Activated CD4-positive, alpha-beta T cell treated with anti-CD3 and anti-CD28 coated beads, Interleukin-2, amount 50 U/mL, for 4 hours (primary cell): ENCODE results near the gene CHST15.

ENCODE experiments used
- DNase-seq, 2 experiments: peaks; one replicate each; pipeline ENCODE4 v3.0.0-alpha.2; 2020

CHST15 gene

GRCh38 chr10:124078028-124078427, 15.4 kb downstream of the CHST15 start:
- no peak for DNase-seq

GRCh38 chr10:124077208-124077993, 16.0 kb downstream of the CHST15 start:
- DNase-seq, result no peak

DNA sequence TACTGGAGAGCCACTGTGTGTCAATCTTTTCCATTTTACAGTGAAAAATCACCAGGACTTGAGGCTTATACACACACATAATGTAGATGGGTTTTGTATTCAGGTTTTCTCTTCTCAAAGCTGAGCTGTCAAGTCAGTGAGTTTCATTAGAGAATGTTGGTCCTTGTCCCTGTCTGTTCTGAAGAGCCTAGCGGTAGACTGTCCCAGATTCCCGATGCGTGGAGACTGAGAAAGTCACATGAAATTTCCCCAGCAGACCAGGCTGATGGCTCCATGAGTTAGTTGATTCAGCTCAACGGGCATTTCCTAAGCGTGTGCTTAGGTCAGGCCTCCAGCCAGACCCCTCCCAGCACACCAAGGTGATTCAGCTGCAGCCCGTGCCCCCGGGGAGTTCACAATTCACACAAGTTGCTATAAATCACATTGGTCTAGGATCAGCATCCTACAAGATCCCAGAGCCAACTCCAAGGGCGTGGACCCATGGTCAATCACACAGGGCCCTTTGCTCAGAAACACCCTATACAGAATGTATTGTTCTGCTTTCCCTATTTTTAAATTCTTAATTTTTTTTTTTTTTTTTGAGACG, 17.2 kb downstream of the CHST15 start:
- DNase-seq, result no peak

DNA sequence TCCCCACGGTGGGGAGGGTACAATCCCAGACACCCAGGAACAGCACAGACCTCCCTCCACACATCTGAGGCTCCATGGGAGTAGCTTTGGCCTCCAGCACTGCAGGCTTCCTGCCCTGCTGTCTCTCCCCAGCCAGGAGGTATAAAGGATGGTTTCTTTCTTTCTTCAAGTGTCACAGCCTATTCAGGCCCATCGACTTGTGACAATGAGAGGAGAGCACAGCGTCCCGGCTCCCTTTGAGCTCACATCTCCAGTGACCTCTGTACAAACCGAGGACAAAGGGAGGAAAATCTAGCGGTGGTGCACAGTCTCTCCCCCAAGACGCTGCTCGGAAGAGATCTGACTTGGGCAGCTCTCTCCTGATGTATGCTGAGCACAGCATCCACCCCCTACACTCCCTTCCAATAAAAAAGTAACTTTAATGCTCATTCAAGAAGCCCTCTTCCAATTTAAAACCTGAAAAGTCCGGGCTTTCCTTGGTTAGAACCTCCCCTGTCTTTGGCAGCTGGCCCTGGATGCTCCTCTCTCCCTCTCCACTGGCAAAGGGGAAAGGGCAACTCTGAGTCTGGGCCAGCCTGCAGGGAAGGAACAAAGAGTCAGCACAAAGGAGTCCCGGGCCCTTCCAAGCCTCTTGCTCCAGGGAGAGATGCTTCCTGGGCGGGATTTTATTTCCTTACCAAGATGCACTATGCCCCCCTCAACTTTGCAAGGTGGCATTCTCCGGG, 18.0 kb downstream of the CHST15 start:
- DNase-seq, result no peak

DNA sequence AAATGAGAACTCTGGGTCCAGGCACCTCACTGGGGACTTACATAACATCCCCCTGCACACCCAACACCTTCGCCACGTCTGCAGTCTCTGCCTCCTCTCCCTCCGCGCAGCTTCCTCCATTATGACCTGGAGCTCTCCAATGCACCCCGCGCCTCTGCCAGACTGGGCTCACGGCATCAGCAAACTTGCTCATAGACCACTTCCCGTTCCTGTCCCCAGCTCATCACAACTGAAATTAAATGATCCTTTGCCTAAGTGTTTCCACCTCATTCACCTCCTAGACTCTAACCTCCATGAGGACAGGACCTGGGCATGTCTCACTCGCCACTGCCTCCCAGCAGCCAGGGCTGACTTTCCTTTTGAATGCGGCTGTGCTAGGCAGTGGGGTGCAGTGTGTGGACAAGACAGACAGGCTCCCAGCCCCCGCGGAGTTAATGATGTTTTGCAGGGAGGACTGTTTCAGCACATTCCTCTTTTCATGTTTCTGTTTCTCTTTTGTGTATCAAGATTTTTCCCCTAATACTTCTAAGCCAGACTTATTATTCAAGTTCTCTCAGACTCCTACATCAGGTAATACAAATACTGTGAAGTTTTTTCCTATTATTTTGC, 18.8 kb downstream of the CHST15 start:
- DNase-seq, result no peak

DNA sequence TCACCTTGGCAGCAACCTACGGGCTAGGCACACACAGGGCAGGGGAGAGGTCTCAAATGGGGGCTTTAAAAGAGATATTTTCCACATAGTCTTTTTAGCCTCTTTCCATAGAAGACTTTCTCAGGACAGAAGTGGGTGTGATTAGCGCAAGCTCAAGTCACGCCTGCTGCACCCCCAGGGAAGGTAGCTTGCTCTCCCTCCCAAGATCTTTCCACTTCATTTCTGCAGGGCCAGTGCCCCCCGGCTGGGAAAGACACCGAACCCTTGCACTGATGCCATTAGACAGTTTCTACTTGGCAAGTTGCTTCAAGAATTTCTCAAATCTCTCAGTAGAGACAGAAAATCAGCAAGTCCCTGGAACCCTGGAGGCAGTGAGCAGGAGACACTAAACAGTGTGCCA, 19.4 kb downstream of the CHST15 start:
- DNase-seq, result no peak

DNA sequence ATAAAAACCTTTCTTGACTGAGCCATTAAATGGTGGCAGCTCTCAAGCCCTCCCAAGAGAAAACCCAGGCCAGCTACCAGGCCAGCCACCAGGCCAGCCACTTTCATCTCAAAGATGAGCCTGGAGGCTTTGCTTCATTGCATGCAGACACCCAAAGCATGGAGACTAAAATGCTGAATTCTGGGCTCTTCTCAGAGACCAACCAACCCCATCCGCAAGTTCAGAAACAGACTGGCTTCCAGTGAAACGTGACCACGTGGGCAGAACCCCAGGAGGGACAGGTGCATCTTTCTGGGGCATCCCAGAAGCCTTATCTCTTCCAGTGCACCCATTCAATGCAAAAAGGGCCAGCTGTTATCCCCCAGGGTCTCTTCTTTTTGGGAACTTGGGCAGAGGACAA, 20.9 kb downstream of the CHST15 start:
- DNase-seq, result no peak

- no peak for DNase-seq
These were observed 21.3 kb downstream of the CHST15 start for GRCh38 chr10:124072106-124072505.

DNA sequence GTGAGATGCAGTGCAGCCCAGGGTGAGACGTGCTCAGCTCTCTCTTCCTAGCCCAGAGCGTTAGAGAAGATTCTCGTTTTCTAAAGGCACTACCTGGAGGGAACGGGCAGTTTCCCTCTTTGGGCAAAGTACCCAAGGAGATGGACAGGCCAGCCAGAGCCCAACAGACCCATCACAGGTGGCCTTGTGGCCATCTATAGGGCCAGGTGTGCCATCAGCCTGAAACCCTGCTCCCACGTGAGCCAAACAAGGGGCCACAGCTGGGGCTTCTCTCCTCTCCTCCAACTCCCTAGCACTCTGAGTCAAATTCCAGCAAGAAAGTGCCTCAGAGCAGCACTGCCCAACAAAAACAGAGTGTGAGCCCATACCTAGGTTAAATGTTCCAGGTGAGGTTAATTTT, 22.3 kb downstream of the CHST15 start:
- no peak for DNase-seq

GRCh38 chr10:124070666-124071065, 22.7 kb downstream of the CHST15 start:
- no peak for DNase-seq

DNA sequence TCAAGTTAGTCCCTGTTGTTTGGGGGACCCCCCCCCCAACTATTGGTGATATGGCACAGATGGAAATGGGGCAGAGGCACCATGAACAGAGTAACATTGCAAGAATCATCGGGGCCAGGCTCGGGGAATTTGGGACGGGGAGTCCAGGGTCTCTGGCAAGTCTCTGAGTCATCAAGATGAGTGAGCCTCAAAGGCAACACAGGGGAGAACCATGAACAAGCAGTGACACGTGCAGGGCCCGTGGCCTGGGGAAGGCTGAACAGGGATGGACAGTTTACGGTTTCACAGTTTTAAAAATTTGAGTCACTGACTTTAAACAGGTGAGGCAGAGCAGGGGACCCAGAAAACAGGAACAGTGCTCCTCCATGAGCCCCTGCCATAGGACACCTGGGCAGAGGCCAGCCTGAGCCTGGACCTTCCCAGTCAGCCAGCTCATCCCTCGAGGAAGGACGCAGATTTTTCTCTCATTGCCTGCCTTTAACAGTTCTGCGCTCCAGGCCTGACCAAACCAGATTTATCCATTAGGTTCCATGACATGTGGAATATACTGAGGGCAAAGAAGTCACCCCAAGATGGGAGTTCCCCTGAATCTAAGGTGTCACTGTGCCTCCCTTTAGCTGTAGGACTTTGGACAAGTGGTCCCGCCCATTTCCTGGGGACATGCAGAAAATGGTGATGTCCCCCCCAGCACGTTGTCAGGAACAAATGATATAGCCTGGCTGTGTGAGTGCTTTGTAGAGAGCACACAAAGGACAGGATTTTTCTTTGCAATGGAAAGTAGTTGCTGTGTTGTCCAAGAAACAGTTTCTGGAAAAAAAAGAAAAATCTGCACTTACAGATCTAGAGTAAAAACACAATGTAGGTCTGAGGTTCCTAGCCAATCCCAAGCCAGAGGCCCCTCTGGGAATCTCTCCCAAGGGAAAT, 23.8 kb downstream of the CHST15 start:
- DNase-seq, result no peak

GRCh38 chr10:124068929-124069328, 24.5 kb downstream of the CHST15 start:
- DNase-seq, result no peak

GRCh38 chr10:124067825-124068400, 25.5 kb downstream of the CHST15 start:
- DNase-seq, result no peak

DNA sequence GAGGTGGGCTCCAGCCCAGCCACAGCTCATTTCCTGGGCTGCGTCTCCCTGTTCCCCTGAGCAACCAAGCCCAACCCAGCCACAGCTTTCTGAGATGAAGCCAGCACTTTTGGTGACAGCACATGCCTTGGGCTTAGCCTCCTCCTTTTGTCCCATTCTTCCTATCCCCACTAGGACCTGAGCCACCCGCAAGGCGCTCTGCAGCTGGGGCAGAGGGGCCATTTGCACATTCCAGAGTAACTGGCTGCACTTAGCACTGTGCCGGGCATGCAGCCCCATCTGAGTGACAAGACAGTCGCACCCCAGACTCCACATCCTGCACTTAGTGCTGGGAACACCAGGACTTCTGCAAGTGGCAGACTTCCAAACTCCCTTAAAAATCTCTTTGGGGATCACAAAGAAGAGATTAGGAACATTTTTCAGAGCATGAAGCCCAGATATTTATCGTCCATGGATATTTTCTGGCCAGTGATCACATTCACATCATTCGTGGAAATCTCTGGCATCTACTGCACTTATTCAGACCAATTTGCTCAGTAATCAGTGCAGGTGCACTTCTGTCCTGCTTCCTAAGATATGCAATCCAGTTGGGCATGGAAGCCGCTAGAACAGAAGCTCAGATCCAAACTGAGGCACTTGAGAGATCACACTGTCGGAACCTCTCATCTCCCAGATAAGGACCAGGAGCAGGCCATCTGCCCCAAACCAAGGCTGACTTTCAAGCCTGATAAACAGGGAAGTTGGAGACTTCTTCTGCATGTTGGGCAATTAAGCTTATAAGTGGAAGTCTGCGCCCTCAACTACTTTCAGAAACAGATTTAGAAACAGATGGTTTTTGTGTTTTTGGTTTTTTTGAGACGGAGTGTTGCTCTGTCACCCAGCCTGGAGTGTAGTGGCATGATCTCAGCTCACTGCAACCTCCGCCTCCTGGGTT, 26.4 kb downstream of the CHST15 start:
- DNase-seq, result no peak

DNA sequence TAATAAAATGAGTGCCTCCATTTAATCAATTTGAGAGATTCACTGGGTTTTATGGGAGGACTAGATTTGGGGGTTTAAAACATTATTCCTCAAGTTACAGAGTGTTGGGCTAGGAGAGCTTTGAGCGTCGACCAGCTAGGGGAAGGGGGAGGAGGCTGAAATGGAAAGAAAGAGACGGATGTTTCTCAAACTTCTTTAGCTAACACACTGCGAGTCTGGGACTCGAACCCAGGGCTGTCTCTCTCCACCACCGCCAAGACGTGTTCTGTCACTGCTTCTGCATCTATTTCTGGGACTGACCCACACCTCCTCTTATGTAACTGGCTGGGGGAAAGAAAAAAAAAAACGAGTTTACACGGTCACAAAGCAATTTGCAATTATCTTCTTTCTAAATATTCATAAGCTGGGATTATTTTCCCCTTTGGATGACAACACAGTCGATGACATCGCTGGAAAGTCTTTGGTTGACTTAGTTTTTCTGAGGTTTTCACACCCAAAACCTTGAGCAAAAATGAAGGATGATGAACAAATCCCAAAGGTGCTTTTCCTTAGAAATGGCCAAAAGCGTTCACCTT, 27.2 kb downstream of the CHST15 start:
- DNase-seq, result no peak

DNA sequence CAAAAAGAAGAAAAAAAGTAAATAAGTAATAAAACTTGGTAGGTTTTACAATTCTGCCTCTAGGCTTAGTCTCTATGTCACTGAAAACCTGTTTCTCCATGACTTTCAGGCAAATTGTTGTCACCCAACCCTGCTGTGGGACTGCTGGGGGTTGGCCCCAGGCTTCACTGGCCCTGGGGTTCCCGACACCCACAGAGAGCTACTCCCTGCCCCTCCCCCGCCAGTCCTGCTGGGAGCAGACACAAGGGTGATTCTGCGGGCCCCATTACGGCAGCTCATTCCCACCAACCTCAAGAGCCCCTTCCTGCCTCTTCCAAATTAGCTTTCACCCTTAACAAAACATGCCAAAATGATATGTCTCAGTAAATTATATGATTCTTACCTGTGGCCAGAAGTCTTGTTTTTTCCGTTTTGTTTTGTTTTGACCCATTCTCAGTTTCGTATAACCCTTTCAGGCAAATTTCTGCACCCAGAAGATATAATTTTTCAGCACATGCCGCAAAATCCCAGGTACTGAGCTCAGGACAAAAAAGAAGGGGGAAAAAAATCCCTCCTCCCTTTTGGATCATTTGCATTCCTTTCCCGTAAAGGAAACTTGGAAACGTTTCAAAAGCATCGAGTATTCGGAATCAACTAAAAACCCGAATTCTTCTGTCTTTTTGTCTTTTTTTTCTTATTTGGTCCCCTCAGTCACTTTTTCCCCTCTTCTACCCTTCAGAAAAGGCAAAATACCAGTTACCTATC, 27.8 kb downstream of the CHST15 start:
- no peak for DNase-seq

DNA sequence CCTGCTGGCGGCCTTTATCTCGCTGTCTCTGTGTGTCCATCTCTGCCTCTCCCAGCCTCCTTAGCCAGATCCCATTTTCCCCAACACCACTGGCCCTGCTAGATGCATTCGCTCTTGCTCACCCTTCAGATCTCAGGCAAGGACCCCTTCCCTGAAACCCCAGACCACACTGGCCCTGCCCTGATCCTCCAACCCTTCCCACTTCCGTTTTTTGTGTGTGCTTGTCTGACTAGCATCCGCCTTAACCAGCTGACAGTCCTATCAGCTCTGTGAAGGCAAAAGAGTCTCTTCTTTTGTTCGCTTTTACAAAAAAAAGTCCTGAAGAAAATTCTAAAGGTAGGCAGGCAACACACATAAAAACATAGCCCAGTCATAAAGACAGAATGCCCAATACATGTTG, 28.7 kb downstream of the CHST15 start:
- DNase-seq, result no peak

DNA sequence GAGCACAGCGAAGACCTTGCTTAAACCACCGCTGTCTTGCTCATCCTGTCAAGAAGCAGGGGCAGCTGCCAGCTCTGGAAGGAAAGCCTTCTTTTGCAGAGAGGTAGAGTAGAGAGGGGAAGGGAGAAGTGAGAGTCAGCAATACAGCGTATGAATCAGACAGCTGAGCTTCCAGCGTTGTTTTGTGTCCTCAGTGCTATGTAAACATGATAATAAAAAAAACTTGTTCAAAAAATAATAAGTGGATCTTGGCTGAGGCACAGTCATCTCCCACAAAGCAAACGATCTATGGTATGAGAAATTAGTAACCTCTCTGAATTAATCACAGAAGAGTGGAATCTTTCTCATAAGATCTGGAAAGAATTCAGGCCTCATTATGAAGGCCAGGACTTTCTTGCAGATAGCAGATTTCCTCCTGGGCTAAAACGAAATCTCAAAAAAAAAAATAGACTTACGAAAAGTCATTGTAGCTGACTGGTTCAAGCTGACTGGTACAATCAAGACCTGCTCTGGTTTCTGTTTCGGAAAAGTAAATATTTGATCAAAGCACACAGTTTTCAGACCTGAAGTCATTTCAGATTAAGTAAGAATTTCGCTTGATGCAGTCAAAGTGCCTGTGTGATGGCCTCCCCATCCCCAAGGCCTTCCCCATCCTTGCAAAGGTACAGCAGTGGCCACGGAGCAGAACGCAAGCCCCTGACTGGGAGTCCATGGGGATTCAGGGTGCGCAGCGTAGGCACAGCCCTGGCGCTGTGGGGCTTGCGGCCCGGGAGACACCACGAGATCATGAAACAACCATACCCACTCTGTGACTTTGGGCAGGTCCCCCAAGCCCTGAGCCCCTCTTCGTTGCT, 29.4 kb downstream of the CHST15 start:
- no peak for DNase-seq

- no peak for DNase-seq
These were observed 31.0 kb downstream of the CHST15 start for GRCh38 chr10:124062390-124062789.
